ENCODE data around the gene HECTD1.
"Not testable (repeated sequence)": the region's sequence is repeated elsewhere in the genome, so short reads cannot be mapped to it uniquely, and the experiment has no call there.

The HECTD1 gene

DNA sequence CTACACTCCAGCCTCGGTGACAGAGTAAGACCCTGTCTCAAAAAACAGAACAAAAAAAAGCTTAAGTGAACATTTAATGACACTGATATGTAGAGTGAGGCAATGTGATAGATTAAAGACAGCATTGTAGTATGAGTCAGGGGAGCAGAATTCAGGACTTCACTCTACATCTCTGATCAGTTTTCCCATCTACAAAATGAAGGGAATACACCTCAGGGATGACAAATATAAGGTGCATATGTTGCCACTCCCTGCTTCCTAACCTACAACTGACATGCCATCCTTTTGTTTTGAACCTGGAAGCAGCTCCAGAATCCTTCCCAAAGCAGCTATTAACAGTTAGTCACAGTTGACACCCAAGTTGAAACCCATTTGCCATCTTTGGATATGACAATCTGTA is 150.6 kb downstream of the HECTD1 start:
- H3K4me3 ChIP-seq (ENCODE audit: low read depth, low read length) = no peak overlapping the region

DNA sequence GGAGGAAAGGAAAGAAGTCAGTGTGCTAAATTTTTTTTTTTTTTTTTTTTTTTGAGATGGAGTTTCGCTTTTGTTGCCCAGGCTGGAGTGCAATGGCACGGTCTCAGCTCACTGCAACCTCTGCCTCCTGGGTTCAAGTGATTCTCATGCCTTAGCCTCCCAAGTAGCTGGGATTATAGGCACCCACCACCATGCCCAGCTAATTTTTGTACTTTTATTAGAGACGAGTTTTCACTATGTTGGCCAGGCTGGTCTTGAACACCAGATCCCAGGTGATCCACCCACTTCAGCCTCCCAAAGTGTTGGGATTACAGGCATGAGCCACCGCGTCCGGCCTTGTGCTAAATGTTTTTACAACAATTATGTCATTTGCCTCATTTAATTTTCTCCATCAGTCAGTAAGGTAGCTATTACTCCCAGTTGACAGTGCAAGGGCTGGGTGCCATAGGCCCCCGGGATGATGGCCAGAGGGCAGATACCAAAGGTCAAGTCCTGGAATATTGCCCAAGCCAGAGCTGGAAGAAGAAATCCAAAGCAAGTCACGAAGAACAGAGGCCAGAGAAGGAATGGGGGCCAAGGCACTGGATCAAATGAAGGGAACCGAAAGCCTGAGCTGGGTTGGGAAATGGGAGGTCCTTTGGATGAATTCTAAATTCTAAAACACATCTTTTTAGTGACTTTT is 154.5 kb downstream of the HECTD1 start:
- not testable (repeated sequence) for H3K4me3 ChIP-seq (ENCODE audit: low read depth, low read length)

DNA sequence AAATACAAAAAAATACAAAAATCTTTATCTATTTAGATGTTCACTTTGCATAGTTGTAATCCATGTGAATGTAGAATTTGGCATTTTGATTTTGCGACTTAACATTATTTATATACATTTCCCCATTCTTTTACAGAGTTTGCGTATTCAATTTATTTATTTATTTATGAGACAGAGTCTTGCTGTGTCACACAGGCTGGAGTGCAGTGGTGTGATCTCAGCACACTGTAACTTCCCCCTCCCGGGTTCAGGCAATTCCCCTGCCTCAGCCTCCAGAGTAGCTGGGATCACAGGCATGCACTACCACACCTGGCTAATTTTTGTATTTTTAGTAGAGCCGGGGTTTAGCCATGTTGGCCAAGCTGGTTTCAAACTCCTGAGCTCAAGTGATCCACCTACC is 156.1 kb downstream of the HECTD1 start:
- no peak overlapping the region for H3K4me3 ChIP-seq (ENCODE audit: low read depth, low read length)

DNA sequence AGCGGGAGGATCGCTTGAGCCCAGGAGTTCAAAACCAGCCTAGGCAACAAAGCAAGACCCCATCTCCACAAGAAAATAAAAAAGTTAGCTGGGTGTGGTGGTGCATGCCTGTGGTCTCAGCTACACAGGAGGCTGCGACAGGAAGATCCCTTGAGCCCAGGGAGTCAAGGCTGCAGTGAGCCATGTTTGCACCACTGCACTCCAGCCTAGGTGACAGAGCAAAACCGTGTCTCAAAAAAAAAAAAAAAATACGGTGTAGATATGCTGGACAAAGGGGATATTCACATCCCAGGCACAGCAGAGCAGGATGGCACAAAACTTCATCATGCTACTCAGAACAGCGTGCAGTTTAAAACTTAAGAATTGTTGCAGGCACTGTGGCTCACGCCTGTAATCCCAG is 156.6 kb downstream of the HECTD1 start:
- H3K4me3 ChIP-seq (ENCODE audit: low read depth, low read length) = no peak overlapping the region
